Measurements from ENCODE around the gene R3HDM2. TPM values are rescaled to one million over a fixed set of nuclear protein-coding genes. Genes with fewer than 3 reads are reported as not detected.

The R3HDM2 gene
- total RNA-seq, 4 donors from 2014 or later = 21.7 to 37.6 (median 29.3) TPM

DNA sequence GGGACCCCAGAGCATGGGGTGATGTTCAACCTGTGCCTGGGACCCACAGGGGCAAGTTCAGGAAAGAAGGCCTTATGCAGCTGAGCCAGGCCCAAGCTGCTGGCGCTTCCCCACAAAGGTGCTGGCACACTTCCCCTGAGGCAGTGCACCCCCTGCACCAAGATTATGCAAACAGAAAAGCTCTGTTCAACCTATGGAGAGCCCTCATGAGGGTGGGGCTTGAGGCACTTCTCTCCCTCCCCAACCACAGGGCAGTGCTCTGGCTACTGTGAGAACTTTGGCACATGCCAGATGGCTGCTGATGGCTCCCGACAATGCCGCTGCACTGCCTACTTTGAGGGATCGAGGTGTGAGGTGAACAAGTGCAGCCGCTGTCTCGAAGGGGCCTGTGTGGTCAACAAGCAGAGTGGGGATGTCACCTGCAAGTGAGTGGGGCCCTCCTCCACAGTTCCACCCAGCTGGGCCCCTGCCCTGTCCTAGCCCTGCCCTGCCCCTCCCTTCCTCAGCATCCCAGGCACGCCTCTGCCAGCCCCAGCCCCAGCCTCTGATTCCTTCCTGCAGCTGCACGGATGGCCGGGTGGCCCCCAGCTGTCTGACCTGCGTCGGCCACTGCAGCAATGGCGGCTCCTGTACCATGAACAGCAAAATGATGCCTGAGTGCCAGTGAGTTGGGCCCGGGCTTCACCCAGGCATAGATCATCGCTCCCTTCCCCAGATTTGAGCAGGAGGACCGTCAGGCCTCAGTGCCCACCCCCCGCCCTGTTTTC lies 219.7 kb downstream of the R3HDM2 start:
- Histone ChIP-seq H3K4me1 (peaks cover 13 to 34% (median 18%) of the 10 kb centered on the region in 3 donors), H3K27me3 (peaks cover 0 to 26% (median 0%) of the 10 kb centered on the region in 4 donors), H3K27ac (no peak overlapping the region), H3K36me3 (peaks cover 8 to 69% (median 25%) of the 10 kb centered on the region in 3 donors), H3K9me3 (no peaks in the 10 kb centered on the region), H3K4me3 (no peak overlapping the region)
- TF ChIP-seq POLR2A (IDR thresholded peaks at IDR 0.05) = no peak
- TF ChIP-seq, protein P1, sequence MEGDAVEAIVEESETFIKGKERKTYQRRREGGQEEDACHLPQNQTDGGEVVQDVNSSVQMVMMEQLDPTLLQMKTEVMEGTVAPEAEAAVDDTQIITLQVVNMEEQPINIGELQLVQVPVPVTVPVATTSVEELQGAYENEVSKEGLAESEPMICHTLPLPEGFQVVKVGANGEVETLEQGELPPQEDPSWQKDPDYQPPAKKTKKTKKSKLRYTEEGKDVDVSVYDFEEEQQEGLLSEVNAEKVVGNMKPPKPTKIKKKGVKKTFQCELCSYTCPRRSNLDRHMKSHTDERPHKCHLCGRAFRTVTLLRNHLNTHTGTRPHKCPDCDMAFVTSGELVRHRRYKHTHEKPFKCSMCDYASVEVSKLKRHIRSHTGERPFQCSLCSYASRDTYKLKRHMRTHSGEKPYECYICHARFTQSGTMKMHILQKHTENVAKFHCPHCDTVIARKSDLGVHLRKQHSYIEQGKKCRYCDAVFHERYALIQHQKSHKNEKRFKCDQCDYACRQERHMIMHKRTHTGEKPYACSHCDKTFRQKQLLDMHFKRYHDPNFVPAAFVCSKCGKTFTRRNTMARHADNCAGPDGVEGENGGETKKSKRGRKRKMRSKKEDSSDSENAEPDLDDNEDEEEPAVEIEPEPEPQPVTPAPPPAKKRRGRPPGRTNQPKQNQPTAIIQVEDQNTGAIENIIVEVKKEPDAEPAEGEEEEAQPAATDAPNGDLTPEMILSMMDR (IDR thresholded peaks at IDR 0.05) = no peak
- no peak for DNase-seq
- WGBS, 2 donors = 75 to 80% methylated on average over 1 to 12 of the region's 16 CpGs
- intact Hi-C loops (cut with DNase I) = no loop called here

DNA sequence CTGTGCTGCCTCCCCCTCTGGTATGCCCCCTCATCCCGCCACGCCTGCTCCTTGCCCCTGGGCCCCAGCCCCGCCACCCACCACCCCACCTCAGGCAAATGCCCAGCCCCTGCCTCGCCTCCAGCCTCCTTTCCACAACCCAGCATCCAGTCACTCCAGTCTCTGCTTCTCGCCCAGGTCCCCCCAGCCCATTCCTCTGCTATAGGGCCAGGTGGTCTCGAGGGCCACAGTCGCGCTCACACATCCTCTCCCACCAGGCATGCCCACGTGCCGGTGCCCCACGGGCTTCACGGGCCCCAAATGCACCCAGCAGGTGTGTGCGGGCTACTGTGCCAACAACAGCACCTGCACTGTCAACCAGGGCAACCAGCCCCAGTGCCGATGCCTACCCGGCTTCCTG lies 220.4 kb downstream of the R3HDM2 start:
- intact Hi-C loops (cut with DNase I) = no loop called here
- TF ChIP-seq, protein P1 (IDR thresholded peaks at IDR 0.05) = no peak
- TF ChIP-seq POLR2A (IDR thresholded peaks at IDR 0.05) = no peak
- H3K27ac ChIP-seq = no peak overlapping the region
- WGBS, 2 donors = 60 to 83% methylated on average over 1 of the region's 15 CpGs
- H3K27me3 ChIP-seq = peaks cover 0 to 20% (median 0%) of the 10 kb centered on the region in 4 donors
- peaks cover 7 to 28% (median 13%) of the 10 kb centered on the region in 3 donors for H3K4me1 ChIP-seq
- no peak overlapping the region for H3K4me3 ChIP-seq
- no peaks in the 10 kb centered on the region for H3K9me3 ChIP-seq
- DNase-seq = no peak
- peaks cover 14 to 76% (median 31%) of the 10 kb centered on the region in 3 donors for H3K36me3 ChIP-seq

DNA sequence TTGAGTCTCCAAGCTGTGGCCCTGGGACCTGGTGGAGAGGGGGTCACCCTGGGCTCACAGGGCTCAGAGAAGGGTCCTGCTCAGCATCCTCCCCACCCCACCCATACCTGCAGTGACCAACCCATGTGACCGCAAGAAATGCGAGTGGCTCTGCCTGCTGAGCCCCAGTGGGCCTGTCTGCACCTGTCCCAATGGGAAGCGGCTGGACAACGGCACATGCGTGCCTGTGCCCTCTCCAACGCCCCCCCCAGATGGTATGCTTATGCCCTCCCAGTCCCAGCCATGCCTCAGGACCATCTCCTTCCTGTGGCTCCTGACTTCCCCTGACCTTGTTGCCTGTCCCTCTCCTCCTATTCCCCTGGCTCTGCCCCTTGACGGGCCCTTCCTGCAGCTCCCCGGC lies 220.9 kb downstream of the R3HDM2 start:
- Histone ChIP-seq H3K9me3 (no peaks in the 10 kb centered on the region), H3K4me1 (peaks cover 7 to 22% (median 9%) of the 10 kb centered on the region in 3 donors), H3K27me3 (peaks cover 0 to 14% (median 0%) of the 10 kb centered on the region in 4 donors), H3K36me3 (peaks cover 20 to 81% (median 36%) of the 10 kb centered on the region in 3 donors), H3K27ac (no peak overlapping the region), H3K4me3 (no peak overlapping the region)
- TF ChIP-seq, protein P1 (IDR thresholded peaks at IDR 0.05) = no peak
- no peak for TF ChIP-seq POLR2A (IDR thresholded peaks at IDR 0.05)
- intact Hi-C loops (cut with DNase I) = no loop called here
- WGBS, 2 donors = 64 to 68% methylated on average over 4 to 5 of the region's 8 CpGs
- DNase-seq = no peak

DNA sequence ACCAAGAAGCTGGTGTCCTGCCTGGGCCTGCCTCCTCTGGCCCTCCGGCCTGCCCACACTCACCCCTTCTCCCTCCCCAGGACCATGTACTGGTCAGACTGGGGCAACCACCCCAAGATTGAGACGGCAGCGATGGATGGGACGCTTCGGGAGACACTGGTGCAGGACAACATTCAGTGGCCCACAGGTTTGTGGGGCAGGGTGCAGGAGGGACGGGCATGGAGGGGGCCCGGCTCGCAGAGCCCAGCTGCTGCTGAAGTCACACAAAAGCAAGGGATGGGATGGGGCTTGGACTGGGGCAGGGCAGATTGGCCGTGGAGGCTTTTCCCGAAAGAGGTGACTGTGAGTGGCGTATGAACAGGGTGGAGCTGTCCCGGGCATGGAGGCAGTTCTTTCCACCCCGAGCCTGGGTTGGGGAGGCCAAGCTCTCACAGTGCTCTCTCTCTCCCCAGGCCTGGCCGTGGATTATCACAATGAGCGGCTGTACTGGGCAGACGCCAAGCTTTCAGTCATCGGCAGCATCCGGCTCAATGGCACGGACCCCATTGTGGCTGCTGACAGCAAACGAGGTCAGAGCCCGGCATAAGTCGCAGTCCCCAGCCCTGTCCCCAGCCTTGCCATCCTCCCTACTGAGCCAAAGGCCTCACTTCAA lies 222.1 kb downstream of the R3HDM2 start:
- WGBS, 2 donors = 78% methylated on average over 4 to 9 of the region's 22 CpGs
- Histone ChIP-seq H3K27ac (no peak overlapping the region), H3K4me3 (no peak overlapping the region), H3K4me1 (peaks cover 0 to 11% (median 2%) of the 10 kb centered on the region in 3 donors), H3K9me3 (no peaks in the 10 kb centered on the region), H3K36me3 (peaks cover 29 to 93% (median 48%) of the 10 kb centered on the region in 3 donors), H3K27me3 (peaks cover 0 to 2% (median 0%) of the 10 kb centered on the region in 4 donors)
- intact Hi-C loops (cut with DNase I) = no loop called here
- no peak for DNase-seq
- TF ChIP-seq, protein P1 (IDR thresholded peaks at IDR 0.05) = no peak
- no peak for TF ChIP-seq POLR2A (IDR thresholded peaks at IDR 0.05)
